HepG2 (cell line): ENCODE measurements around the gene TNNI2. TPM values are rescaled to one million over a fixed set of nuclear protein-coding genes. Genes with fewer than 3 reads are reported as not detected.
A peak's percentile ranks its signal among the peaks of the same experiment; 100 is the strongest.

Experiments
- ATAC-seq: fragments of 200-7000 bp; cut with Tn5 transposase; 3 replicates; pipeline ENCODE4 v1.9.1; 2020; ENCODE audit warnings: mild to moderate bottlenecking, moderate library complexity
- BruUV-seq: library from RNA; stranded (reverse); fragments of 400-500 nt; replicated peaks from 2 replicates; lab custom pipeline; 2021; lab: Mats Ljungman, UMichigan
- CTCF ChIA-PET: fragments of 300-600 bp; formaldehyde crosslinking; extraction: SDS; loops from one replicate; lab custom pipeline; 2021; ENCODE audit warnings: low total read pairs, inconsistent platforms, low intra/inter-chr PET ratio; lab: Yijun Ruan, JAX
- POLR2A ChIA-PET: fragments of 350-600 bp; sonication (Branson Sonifier 250); formaldehyde crosslinking; loops from one replicate; lab custom pipeline; 2020; ENCODE audit warnings: antibody characterized with exemption, inconsistent platforms; lab: Yijun Ruan, JAX
- DNase-seq: peaks from one replicate; pipeline ENCODE4 v3.0.0-alpha.2; 2015; ENCODE audit warnings: low spot score
- FAIRE-seq: peaks from 3 replicates; lab custom pipeline; 2011; peaks lifted over from hg19 to GRCh38; lab: Jason Lieb, UNC
- H2AFZ ChIP-seq: one replicate; pipeline ENCODE4 v1.6.1; 2011; ENCODE audit warnings: low read length, inconsistent platforms
- H3K27ac ChIP-seq: fragments of 300-600 bp; 3 replicates; pipeline ENCODE4 v1.8.0; 2011; ENCODE audit warnings: mixed run types, mild to moderate bottlenecking, mixed read lengths, low read length, inconsistent platforms; ENCODE audit not compliant: insufficient read depth; ENCODE audit errors: extremely low read length
- H3K27me3 ChIP-seq, 2 experiments: fragments of 200-600 bp in 1 of 2; 2 replicates in 1 of 2; 3 replicates in 1 of 2; pipeline versions ENCODE4 v1.6.0 to v1.8.0; 2011; ENCODE audit warnings: low read length in 2 of 2, mild to moderate bottlenecking in 2 of 2, moderate library complexity in 2 of 2, inconsistent platforms in 1 of 2; ENCODE audit not compliant: insufficient read depth in 2 of 2, control insufficient read depth in 1 of 2
- H3K36me3 ChIP-seq, 2 experiments: fragments of 200-600 bp in 1 of 2; replicated peaks in 1 of 2; 2 replicates in 1 of 2; 3 replicates in 1 of 2; pipeline versions ENCODE4 v1.5.1 to v1.8.0; 2011; ENCODE audit warnings: low read length in 2 of 2, inconsistent platforms in 1 of 2; ENCODE audit not compliant: insufficient read depth in 2 of 2, control insufficient read depth in 1 of 2
- H3K4me1 ChIP-seq: 2 replicates; pipeline ENCODE4 v1.5.1; 2012; ENCODE audit warnings: low read length, inconsistent platforms; ENCODE audit not compliant: insufficient read depth
- H3K4me2 ChIP-seq: 2 replicates; pipeline ENCODE4 v1.6.0; 2011; ENCODE audit warnings: low read depth, low read length, inconsistent platforms
- H3K4me3 ChIP-seq, 3 experiments: fragments of 200-600 bp in 1 of 3; sonication (generic), shearing (Covaris generic) in 1 of 3; replicated peaks in 1 of 3; 2 replicates each; pipeline ENCODE4 v1.5.1; 2011 to 2016; ENCODE audit warnings: low read length in 3 of 3, inconsistent platforms in 2 of 3, low read depth in 2 of 3, mild to moderate bottlenecking in 2 of 3, control low read depth in 1 of 3, mixed read lengths in 1 of 3; ENCODE audit not compliant: insufficient read depth in 1 of 3
- H3K79me2 ChIP-seq: one replicate; pipeline ENCODE4 v1.6.1; 2011; ENCODE audit warnings: low read length, inconsistent platforms; ENCODE audit not compliant: insufficient read depth
- H3K9ac ChIP-seq: 2 replicates; pipeline ENCODE4 v1.6.0; 2011; ENCODE audit warnings: mild to moderate bottlenecking, low read depth, low read length, inconsistent platforms; ENCODE audit not compliant: insufficient read depth
- H3K9me3 ChIP-seq: 2 replicates; pipeline ENCODE4 v1.5.1; 2012; ENCODE audit warnings: mild to moderate bottlenecking, low read length
- H4K20me1 ChIP-seq: 2 replicates; pipeline ENCODE4 v1.6.0; 2011; ENCODE audit warnings: inconsistent platforms, mild to moderate bottlenecking, low read length, moderate library complexity; ENCODE audit not compliant: insufficient read depth
- ARID2 ChIP-seq: sonication (generic); formaldehyde crosslinking; IDR thresholded peaks from 2 replicates; pipeline ENCODE4 v1.8.1; 2022; ENCODE audit warnings: mild to moderate bottlenecking, missing genetic modification reagents, borderline replicate concordance
- FOSL2 ChIP-seq: sonication (generic); formaldehyde crosslinking; IDR thresholded peaks from 2 replicates; pipeline ENCODE4 v1.4.0; 2020; ENCODE audit warnings: missing genetic modification reagents
- GZF1 ChIP-seq: sonication (generic); formaldehyde crosslinking; IDR thresholded peaks from 2 replicates; pipeline ENCODE4 v1.5.1; 2020; ENCODE audit warnings: mild to moderate bottlenecking, missing genetic modification reagents
- POGZ ChIP-seq: sonication (generic); formaldehyde crosslinking; IDR thresholded peaks from 2 replicates; pipeline ENCODE4 v1.4.0; 2020; ENCODE audit warnings: mild to moderate bottlenecking, missing genetic modification reagents
- SOX5 ChIP-seq: IDR thresholded peaks from 2 replicates; pipeline ENCODE4 v1.6.1; 2016; ENCODE audit warnings: borderline replicate concordance
- ZNF317 ChIP-seq: sonication (generic); formaldehyde crosslinking; IDR thresholded peaks from 2 replicates; pipeline ENCODE4 v1.5.0; 2020; ENCODE audit warnings: mild to moderate bottlenecking, missing genetic modification reagents
- ZNF362 ChIP-seq: sonication (generic); formaldehyde crosslinking; IDR thresholded peaks from 2 replicates; pipeline ENCODE4 v1.4.0; 2020; ENCODE audit warnings: missing genetic modification reagents, mild to moderate bottlenecking, borderline replicate concordance
- ZNF549 ChIP-seq: sonication (generic); formaldehyde crosslinking; IDR thresholded peaks from 2 replicates; pipeline ENCODE4 v1.5.0; 2020; ENCODE audit warnings: missing genetic modification reagents
- ZNF557 ChIP-seq: sonication (generic); formaldehyde crosslinking; IDR thresholded peaks from 2 replicates; pipeline ENCODE4 v1.4.0; 2020; ENCODE audit warnings: missing genetic modification reagents
- ZNF615 ChIP-seq: sonication (generic); formaldehyde crosslinking; IDR thresholded peaks from 2 replicates; pipeline ENCODE4 v1.5.0; 2020; ENCODE audit warnings: mild to moderate bottlenecking, missing genetic modification reagents, borderline replicate concordance
- ZSCAN22 ChIP-seq: sonication (generic); formaldehyde crosslinking; IDR thresholded peaks from 2 replicates; pipeline ENCODE4 v1.4.0; 2020; ENCODE audit warnings: mild to moderate bottlenecking, missing genetic modification reagents
- WGBS: methylation state at CpG from one replicate; pipeline ENCODE4 v1.1.6; 2017; ENCODE audit warnings: low lambda C conversion rate; 5-methylcytosine and 5-hydroxymethylcytosine counted together
- in situ Hi-C: cut with HindIII; loops from 2 replicates; pipeline ENCODE4 v1.10.0; 2017; ENCODE audit warnings: low pct_unique_long_range_greater_than_20kb; ENCODE audit not compliant: extremely low pct_ligation_motif_present
- intact Hi-C: fragments of 100-400 bp; cut with micrococcal nuclease; formaldehyde crosslinking; loops from one replicate; pipeline ENCODE4 v1.10.0; 2022; ENCODE audit not compliant: unreplicated experiment
- polyA plus RNA-seq, 8 experiments: library from polyadenylated mRNA; depleted of rRNA in 3 of 8; stranded (reverse) in 7 of 8; unstranded in 1 of 8; fragments of >200 nt; fragmentation: Illumina TruSeq in 4 of 8; extraction: Trizol in 4 of 8; gene quantifications; 2 replicates each; pipeline versions ENCODE4 v1.2.1 to v1.2.3, GENCODE V29; 2011 to 2016; ENCODE audit warnings: low read depth in 4 of 8, missing spikeins in 1 of 8, mixed read lengths in 1 of 8; ENCODE audit not compliant: insufficient read depth in 1 of 8
- total RNA-seq, 5 experiments: library from RNA; depleted of rRNA; stranded (reverse); fragments of >200 nt; fragmentation: Illumina TruSeq; extraction: Trizol; gene quantifications; 2 replicates each; pipeline ENCODE4 v1.2.3, GENCODE V29; 2016; ENCODE audit warnings: low read depth in 1 of 5
- TF ChIP-seq, protein P1 (sequence below): sonication (generic); formaldehyde crosslinking; IDR thresholded peaks from 2 replicates; pipeline ENCODE4 v1.5.1; 2020; ENCODE audit warnings: mild to moderate bottlenecking, missing genetic modification reagents, moderate library complexity

Gene TNNI2
- total and polyA plus RNA-seq, 2 of the 13 experiments (the other 11 are each of a cell fraction or from before 2014, with no cell fraction given): 7.2 to 12.0 TPM

GRCh38 chr11:1835671-1836010 lies 3.1 kb upstream of the TNNI2 start (continued):
- TF ChIP-seq, protein P1, sequence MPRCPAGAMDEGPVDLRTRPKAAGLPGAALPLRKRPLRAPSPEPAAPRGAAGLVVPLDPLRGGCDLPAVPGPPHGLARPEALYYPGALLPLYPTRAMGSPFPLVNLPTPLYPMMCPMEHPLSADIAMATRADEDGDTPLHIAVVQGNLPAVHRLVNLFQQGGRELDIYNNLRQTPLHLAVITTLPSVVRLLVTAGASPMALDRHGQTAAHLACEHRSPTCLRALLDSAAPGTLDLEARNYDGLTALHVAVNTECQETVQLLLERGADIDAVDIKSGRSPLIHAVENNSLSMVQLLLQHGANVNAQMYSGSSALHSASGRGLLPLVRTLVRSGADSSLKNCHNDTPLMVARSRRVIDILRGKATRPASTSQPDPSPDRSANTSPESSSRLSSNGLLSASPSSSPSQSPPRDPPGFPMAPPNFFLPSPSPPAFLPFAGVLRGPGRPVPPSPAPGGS (CRISPR knock-in tag): no peak
- TF ChIP-seq ARID2 (CRISPR knock-in tag) (no peak), ZNF557 (CRISPR knock-in tag) (no peak), ZNF615 (CRISPR knock-in tag) (no peak), FOSL2 (no peak), ZNF549 (CRISPR knock-in tag) (no peak), POGZ (no peak), GZF1 (no peak), SOX5 (no peak), ZSCAN22 (CRISPR knock-in tag) (no peak)

DNA sequence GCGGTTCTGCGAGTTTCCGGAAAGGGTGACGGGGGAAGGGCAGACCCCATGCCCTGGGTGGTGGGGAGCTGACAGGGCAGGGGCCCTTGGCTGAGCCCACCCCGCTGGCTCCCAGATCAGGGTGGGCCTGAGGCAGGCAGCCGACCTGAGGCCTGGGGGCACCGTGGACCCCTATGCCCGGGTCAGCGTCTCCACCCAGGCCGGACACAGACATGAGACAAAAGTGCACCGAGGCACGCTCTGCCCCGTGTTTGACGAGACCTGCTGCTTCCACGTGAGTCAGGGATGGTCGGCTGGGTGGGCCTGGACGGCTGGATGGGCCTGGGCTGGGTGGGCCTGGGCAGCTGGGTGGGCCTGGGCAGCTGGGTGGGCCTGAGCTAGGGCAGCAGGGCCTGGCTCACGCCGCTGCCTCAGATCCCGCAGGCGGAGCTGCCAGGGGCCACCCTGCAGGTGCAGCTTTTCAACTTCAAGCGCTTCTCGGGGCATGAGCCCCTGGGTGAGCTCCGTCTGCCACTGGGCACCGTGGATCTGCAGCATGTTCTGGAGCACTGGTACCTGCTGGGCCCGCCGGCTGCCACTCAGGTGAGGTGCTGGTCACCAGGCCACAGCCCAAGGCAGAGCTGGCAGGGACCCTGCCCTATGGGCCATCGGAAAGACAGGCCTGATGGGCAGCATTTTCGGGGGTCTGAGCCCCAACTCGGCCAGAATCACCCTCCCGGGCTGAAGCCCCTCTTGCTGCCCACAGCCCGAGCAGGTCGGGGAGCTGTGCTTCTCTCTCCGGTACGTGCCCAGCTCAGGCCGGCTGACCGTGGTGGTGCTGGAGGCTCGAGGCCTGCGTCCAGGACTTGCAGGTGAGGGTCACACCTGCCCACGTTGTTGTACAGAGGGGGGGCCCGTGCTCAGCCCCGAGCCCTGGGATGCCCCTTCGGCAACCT lies 2.5 kb upstream of the TNNI2 start:
- Histone ChIP-seq H3K36me3 (no peaks in the 10 kb centered on the region), H4K20me1 (no peaks in the 10 kb centered on the region), H3K4me2 (no peak overlapping the region), H2AFZ (no peak overlapping the region), H3K9ac (no peak overlapping the region), H3K4me3 (no peak overlapping the region), H3K27ac (no peak overlapping the region), H3K79me2 (no peaks in the 10 kb centered on the region), H3K9me3 (no peaks in the 10 kb centered on the region), H3K27me3 (peaks cover 9 to 20% of the 10 kb centered on the region in 2 experiments; a peak in 4 of 5 replicates), H3K4me1 (peaks cover 60% of the 10 kb centered on the region)
- FAIRE-seq: no peak
- no peak for ATAC-seq
- no peak for DNase-seq
- TF ChIP-seq ZNF317: 0 out of 2 replicates have a peak, but pooled peaks have one; percentile 2
- TF ChIP-seq ZNF362 (CRISPR knock-in tag): no peak
- ChIA-PET POLR2A (no interaction called here), CTCF (interaction anchor here (3.8 kb wide), 1 partner anchor 315 kb away, joined by 60 read pairs; no protein-coding TSS in a partner anchor)
- WGBS: no CpG with 5 or more reads among the region's 43 CpGs
- in situ Hi-C loops (no loop called here), intact Hi-C loops (loop anchor here (2.0 kb wide), 1 partner anchor 43 kb away; no protein-coding TSS in a partner anchor)
- BruUV-seq: no TSS peak
